Cardiac fibroblast (primary cell): ENCODE results near the gene RIOK1.

Source experiments
- DNase-seq, 2 donors: peaks; one replicate each; pipeline versions ENCODE4 v3.0.0 to v3.0.0-alpha.2; 2010; ENCODE audit warnings: low read depth in 2 of 2
- H3K4me3 ChIP-seq, 2 donors: replicated peaks in 1 of 2; 1 replicate in 1 of 2; 2 replicates in 1 of 2; pipeline ENCODE4 v1.5.1; 2011; ENCODE audit warnings: low read depth in 2 of 2, low read length in 2 of 2, mild to moderate bottlenecking in 2 of 2, moderate library complexity in 1 of 2
- TF ChIP-seq, protein P1 (sequence below): IDR thresholded peaks from one replicate; pipeline ENCODE4 v1.5.1; 2011; ENCODE audit warnings: low read depth, mild to moderate bottlenecking, low read length, inconsistent platforms

Gene RIOK1

DNA sequence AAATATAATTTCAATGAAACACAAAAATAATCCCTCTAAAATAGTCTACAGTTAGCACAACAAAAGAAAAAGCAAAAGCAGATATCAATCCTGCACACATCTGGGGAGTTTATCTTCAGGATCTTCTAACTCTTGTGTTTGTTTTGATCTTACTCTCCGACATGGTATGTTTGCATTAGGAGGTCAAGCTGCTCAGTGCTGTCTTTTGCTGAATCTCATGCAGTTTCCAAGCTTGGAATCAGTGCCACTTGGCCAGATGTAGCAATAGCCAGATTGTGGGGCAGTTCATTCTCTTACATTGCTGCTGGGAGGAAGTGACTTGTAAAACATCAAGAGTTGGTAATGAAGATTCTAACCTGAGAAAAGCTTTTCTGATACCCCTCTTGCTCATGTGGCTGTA, 29.5 kb downstream of the RIOK1 start:
- peak in 1 of 2 donors; percentile 23 for DNase-seq
- no peak overlapping the region for H3K4me3 ChIP-seq
- TF ChIP-seq, protein P1, sequence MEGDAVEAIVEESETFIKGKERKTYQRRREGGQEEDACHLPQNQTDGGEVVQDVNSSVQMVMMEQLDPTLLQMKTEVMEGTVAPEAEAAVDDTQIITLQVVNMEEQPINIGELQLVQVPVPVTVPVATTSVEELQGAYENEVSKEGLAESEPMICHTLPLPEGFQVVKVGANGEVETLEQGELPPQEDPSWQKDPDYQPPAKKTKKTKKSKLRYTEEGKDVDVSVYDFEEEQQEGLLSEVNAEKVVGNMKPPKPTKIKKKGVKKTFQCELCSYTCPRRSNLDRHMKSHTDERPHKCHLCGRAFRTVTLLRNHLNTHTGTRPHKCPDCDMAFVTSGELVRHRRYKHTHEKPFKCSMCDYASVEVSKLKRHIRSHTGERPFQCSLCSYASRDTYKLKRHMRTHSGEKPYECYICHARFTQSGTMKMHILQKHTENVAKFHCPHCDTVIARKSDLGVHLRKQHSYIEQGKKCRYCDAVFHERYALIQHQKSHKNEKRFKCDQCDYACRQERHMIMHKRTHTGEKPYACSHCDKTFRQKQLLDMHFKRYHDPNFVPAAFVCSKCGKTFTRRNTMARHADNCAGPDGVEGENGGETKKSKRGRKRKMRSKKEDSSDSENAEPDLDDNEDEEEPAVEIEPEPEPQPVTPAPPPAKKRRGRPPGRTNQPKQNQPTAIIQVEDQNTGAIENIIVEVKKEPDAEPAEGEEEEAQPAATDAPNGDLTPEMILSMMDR: no peak

DNA sequence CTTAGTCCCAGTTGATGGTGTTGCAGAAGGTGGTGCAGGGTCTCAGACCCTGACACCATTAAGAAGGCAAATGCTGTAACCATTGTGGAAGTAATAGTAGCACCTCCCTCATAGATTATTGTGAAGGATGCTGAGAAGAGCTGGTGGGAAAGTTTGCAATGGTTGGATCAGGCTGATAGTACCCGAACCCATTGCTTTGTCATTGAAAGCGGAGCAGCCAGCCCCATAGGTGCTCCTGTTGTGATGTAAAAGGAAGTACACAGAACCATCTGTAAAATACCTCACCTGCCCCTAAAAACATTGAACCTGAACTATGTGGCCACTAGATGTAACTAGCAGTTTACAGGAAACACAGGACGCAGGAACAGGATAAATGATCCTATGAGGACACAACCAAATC, 31.5 kb downstream of the RIOK1 start:
- no peak for DNase-seq
- TF ChIP-seq, protein P1: no peak
- no peak overlapping the region for H3K4me3 ChIP-seq

DNA sequence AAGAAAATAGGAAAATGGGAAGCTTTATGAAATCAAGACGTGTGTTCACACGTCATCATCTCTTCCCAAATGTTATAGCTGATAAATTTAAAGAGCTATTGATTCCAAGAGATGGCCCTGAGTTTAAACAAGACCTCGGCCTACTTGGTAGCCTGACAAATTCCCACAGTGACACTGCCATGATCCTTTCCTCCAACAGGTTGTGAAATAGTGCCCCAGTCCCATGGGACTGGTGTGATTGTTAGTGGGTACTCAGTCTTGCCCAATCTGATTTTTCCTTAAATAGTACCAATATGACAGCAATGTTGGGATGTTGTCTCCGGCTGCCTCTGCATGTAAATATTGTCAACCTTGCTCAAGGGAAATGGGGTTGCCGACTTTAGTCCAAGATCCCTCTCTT, 34.5 kb downstream of the RIOK1 start:
- H3K4me3 ChIP-seq: no peak overlapping the region
- no peak for DNase-seq

DNA sequence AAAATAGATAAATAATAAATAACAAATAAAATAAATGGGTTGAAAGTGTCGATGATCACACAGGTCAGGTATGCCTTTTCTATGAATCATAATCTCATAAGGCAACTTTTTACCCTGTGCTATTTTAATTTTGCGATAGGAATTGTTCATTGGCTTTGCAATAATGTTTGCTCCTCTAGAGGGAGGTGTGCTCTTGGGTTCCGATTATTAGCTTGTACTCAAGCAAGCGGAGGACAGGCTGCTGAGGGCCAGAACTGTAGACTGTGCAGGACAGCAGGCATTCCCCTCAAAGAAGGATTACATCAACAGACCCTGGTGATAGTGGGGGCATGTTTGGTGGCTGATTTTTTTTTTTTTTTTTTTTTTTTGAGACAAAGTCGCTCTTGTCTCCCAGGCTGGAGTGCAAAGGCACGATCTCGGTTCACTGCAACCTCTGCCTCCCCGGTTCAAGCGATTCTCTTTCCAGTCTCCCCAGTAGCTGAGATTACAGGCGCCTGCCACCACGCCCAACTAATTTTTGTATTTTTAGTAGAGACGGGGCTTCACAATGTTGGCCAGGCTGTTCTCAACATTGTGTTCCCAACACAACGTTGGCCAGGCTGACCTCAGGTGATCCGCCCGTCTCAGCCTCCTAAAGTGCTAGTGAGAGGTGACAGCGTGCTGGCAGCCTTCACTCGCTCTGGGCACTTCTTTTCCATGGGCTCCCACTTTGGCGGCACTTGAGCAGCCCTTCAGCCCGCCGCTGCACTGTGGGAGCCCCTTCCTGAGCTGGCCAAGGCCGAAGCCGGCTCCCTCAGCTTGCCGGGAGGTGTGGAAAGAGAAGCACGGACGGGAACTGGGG, 35.6 kb downstream of the RIOK1 start:
- DNase-seq: peak; percentile 75 to 80
- no peak overlapping the region for H3K4me3 ChIP-seq
- TF ChIP-seq, protein P1: peak; percentile 61

More for the DNA sequence above, 34.5 kb downstream of the RIOK1 start:
- TF ChIP-seq, protein P1: no peak

DNA sequence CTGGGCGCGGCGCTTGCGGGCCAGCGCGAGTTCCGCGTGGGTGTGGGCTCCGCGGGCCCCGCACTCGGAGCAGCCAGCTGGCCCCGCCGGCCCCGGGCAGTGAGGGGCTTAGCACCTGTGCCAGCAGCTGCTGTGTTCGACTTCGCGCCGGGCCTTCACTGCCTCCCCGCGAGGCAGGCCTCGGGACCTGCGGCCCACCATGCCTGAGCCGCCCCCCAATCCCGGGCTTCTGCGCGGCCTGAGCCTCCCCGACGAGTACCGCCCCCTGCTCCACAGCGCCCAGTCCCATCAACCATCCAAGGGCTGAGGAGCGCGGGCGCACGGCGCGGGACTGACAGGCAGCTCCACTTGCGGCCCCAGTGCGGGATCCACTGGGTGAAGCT, 36.2 kb downstream of the RIOK1 start:
- TF ChIP-seq, protein P1: no peak

DNA sequence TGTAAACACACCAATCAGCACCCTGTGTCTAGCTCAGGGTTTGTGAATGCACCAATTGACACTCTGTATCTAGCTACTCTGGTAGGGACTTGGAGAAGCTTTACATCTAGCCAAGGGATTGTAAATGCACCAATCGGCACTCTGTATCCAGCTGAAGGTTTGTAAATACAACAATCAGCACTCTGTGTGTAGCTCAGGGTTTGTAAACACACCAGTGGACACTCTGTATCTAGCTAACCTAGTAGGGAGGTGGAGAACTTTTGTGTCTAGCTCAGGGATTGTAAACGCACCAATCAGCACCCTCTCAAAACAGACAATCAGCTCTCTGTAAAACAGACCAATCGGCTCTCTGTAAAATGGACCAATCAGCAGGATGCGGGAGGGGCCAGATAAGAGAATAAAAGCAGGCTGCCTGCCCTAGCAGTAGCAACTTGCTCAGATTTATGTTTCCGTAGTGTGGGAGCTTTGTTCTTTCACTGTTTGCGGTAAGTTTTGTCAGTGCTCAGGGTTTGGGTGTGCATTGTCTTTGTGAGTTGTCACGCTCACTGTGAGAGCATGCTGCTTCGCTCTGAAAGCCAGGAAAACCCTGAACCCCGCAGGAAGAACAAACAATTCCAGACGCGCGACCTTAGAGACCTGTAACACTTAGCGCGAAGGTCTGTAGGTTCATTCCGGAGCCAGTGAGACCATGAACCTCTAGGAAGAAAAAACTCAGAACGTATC, 37.0 kb downstream of the RIOK1 start:
- H3K4me3 ChIP-seq: no peak overlapping the region
- DNase-seq: no peak
- TF ChIP-seq, protein P1: no peak

More for the DNA sequence above, 36.2 kb downstream of the RIOK1 start:
- H3K4me3 ChIP-seq: no peak overlapping the region
- DNase-seq: no peak
